Measurements from ENCODE around the gene TMEM125.

TMEM125 gene

GRCh38 chr1:43247256-43247921 lies 22.4 kb upstream of the TMEM125 start:
- no peak for DNase-seq

GRCh38 chr1:43250351-43250761 lies 19.4 kb upstream of the TMEM125 start:
- no peak for DNase-seq

- no peak for DNase-seq
Observed at GRCh38 chr1:43251024-43251423, 18.8 kb upstream of the TMEM125 start.

- no peak for DNase-seq
Observed at GRCh38 chr1:43252225-43252624, 17.6 kb upstream of the TMEM125 start.

DNA sequence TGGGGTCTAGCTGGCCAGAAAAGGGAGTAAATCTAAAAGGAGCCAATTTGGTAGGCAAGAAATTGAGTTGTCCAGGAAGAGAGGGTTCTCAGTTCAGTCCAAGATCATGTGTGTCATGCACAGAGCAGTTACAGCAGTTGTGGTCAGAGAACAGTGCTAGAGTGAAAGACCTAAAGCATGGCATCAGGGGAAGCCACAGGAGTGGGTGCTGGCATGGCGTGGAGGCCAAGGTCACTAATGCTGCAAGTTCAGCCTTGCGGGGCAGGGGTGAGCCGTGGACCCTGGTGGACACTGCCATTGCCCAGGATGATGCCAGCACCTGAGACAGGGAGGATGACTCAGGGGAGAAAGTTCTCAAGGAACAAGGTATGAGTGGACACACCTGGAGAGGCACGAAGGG lies 16.6 kb upstream of the TMEM125 start:
- no peak for DNase-seq

GRCh38 chr1:43253876-43254275 lies 15.9 kb upstream of the TMEM125 start:
- DNase-seq, result no peak

DNA sequence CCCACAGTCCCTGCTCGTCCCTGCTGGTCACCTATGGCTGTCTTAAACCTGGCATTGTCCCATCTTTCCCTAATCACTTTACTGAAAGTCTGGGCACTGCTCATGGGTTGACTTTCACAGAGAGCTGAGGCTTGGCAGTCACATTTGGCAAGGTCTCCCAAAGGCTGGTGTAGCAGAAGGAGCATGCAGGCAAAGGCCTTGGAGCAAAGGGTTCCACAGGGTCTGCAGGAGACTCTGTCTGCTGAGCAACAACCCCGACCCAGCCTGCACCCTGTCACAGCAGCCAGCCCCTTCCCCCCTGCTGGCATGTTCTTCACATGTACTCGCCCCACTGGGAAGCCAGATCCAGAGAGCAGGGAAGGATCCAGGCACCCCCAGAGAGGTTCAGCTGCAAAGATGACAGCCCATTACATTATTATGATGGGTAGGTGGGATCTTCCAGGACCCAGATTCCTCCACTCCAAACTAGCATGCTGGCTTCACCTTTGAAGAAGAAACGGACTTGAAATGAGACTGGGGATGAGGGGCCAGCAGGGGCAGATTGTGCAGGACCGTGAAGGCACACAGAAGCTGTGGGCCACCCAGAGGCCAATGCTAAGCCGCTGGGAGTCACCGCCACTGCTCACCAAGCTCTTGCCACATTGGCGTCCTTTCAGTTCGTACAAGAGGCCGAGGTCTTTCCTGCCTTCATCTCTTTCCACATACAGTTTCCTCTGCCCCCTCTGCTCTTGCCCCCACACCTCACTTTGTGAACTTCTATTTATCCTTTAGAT lies 14.2 kb upstream of the TMEM125 start:
- no peak for DNase-seq

DNA sequence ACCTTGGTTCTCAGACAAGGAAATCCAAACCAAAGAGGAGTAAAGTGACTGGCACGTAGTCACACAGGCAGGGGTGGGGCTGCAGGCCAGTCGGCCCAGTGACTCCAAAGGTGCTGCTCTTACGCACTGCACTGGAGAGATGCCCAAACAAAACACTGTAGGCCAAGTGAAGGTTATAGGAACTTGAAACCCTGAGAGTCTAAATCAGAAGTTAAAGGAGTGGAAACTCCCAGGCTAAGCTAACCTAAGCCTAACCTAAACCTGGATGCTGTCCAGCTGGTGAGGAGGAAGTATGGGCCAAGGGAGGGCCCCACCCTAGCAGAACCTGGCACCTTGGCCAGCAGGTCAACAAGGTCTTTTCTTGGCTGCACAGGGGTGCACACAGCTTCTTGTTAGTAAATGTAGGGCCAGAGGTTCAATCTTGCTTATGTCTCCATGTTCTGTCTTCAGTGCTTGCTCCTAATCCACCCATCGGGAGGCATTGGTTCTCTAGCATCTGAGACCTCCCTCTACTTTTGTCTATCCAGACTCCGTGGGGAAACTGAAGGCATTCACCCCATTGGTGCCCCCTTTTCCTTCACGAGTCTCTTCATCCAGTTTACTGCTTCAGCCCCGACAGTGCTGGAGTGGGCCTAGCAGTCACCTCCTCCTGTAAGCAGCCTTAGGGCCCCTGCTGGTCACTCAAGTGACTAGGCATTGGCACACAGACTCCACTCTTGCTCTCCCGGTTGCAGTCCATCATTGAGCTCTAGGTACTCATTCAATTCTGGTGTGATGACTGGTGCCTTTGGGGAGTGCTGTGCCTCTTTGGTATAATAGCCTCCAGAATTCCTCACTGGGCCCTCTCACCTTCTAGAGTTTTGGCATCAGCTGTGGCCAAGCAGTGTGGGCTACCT lies 12.9 kb upstream of the TMEM125 start:
- DNase-seq, result no peak

- DNase-seq, result no peak
Observed at GRCh38 chr1:43258370-43258769, 11.4 kb upstream of the TMEM125 start.

DNA sequence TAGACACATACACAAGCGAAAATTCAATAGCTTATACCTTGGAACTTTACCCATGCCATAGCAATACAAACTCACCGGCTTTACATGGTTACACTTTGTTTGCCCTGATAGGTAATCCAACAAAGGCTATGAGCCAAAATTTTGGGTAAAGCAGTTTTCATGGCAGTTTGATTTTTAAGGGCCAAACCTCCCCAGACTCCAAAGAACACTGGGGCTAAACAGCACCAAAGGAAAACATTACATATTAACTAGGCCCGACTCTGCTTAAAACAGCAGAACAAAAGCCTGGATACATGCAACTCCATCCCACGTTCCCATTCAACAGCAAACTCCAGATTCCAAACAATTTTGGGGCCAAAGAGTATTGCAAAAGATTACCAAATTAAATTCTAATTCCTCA lies 4.4 kb upstream of the TMEM125 start:
- no peak for DNase-seq

- no peak for DNase-seq
Observed at GRCh38 chr1:43266881-43267280, 2.9 kb upstream of the TMEM125 start.

GRCh38 chr1:43267291-43267805 lies 2.4 kb upstream of the TMEM125 start:
- DNase-seq, result no peak

DNA sequence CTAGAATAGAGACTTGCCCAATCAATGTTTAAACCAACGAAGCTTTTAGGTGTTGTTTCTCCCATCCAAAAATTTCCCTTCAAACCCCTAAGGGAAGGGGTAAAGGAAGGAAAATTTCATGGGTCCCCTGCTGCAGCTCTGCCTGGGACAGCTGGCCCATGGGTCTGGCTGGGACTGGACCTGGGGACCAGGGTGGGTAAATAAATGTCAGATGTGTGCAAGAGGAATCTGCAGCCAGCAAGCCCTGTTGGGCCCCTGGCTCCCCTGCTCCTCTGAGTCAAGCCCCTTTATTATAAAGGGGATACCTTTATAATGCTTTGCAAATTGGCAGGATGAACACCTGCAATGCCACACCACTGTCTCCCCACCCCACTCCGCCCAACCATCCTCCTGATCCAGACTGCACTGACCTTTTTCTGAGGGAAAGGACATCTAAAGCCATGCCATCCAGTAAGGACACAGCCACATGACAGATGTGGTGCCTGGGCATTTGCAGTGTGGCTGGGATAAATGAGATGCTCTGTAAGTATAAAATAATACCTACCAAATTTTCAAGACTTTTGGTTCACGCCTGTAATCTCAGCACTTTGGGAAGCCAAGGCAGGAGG lies 1.9 kb upstream of the TMEM125 start:
- no peak for DNase-seq

- DNase-seq, result no peak
Observed at GRCh38 chr1:43270421-43271095, 775 bp downstream of the TMEM125 start.

- no peak for DNase-seq
Observed at GRCh38 chr1:43271186-43272118, 1.7 kb downstream of the TMEM125 start.

DNA sequence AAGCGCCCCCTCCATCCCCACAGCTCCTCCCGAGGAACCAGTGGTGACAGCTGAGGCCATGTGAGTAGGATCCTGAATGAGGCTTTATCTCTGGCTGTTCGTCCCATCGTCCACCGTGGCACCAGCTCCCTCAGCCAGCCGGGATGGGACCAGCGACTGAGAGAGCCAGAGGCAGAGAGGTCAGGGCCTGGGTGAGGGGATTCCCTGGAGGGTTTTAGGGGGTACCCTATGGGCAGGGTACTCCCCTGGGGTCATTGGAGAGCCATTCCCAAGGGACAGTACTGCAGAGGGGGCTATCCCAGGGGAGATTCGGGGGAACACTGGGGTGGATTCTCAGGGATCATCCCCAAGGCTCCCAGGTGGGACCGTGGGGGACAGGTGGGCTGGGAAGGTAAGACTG lies 2.4 kb downstream of the TMEM125 start:
- DNase-seq, result no peak

DNA sequence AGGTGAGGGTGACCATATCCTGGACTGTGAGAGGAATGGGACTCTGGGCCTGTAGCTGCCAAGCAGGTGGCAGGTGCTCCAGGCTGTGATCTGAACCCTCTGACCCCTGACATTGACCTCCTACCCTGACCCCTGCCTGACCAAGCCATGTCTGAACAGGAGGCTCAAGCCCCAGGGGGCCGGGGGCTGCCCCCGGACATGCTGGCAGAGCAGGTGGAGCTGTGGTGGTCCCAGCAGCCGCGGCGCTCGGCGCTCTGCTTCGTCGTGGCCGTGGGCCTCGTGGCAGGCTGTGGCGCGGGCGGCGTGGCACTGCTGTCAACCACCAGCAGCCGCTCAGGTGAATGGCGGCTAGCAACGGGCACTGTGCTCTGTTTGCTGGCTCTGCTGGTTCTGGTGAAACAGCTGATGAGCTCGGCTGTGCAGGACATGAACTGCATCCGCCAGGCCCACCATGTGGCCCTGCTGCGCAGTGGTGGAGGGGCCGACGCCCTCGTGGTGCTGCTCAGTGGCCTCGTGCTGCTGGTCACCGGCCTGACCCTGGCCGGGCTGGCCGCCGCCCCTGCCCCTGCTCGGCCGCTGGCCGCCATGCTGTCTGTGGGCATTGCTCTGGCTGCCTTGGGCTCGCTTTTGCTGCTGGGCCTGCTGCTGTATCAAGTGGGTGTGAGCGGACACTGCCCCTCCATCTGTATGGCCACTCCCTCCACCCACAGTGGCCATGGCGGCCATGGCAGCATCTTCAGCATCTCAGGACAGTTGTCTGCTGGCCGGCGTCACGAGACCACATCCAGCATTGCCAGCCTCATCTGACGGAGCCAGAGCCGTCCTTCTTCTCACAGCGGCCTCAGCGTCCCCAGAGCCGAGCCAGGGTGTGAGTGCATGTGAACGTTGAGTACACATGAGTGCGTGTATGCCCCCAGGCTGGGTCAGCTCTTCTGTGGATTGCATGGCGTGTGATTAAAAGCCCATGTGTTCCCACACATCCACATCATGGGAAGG lies 3.1 kb downstream of the TMEM125 start:
- DNase-seq, result no peak

DNA sequence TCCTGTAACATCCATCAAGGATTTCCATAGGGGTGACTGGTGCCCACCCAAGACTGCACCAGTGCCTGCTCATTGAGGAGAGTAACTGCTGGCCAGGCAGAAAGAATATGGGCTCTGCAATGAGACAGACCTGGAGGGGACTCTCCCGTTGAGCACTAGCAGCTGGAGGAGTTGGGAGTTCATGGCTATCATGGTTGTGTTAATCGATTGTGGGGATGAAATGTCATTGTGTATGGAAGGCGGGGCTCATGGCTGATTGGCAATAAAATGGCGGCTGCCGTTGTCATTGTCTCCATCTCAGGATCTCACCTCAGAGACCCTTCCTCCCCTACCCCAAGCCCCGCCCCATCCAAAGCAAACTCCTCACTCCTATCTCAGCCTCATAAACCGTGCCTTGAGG lies 3.9 kb downstream of the TMEM125 start:
- no peak for DNase-seq

- DNase-seq, result peak; percentile 20 to 34
Observed at GRCh38 chr1:43274125-43274803, 4.5 kb downstream of the TMEM125 start.
